NCI-H526 (cell line): ENCODE results near the gene SPSB1.
A peak's percentile ranks its signal among the peaks of the same experiment; 100 is the strongest.

Experiments
- DNase-seq, 2 experiments: peaks; one replicate each; lab custom pipeline; 2025; lab: John Stamatoyannopoulos, UW

The SPSB1 gene

DNA sequence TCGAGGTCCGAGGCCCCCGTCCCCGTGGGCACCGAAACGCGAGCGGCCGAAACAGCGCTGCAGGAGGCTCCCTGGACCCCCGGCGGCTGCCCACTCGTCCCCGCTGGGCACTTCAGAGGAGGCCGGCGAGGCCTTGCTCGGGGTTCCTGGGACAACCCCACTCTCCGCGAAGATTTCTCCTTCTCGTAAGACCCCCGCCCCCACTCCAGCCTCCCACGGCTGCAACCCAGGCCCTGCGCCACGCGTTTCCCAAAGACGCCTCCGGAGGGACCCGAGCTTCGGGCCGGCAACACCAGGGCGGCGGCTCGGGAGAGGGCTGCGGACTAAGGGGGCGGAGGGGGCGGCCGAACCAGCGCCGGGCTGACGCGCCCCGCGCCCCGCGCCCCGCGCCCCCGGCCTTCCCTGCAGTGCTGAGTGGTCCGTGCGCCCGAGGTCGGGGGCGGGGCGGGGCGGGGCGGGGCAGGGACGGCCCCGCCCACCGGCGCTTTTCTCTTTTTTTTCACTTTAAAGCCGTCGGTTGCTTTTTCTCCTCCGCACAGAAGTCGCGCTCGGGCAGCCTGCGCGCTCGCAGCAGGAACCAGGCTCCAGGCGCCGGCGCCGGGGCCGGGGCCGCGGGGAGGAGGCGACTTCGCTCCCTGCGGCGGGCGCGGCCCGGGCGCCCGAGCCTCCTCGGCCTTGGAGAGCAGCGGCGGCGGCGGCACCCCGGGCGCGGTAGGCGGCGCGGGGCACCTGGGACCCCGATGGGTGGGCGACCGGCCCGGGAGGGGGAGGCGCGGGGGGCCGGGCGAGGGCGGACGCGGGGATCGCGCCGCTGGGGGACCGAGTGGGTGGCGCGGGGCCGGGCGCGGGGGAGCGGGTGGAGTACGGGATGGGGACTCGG, at the start of gene SPSB1:
Gene SPSB1, plus strand, starts transcription at position 534 of the 880 bp plus-strand sequence. CDS start 62,998 bp downstream, outside the sequence.
- peak in 1 of 2 experiments; percentile 61 for DNase-seq

DNA sequence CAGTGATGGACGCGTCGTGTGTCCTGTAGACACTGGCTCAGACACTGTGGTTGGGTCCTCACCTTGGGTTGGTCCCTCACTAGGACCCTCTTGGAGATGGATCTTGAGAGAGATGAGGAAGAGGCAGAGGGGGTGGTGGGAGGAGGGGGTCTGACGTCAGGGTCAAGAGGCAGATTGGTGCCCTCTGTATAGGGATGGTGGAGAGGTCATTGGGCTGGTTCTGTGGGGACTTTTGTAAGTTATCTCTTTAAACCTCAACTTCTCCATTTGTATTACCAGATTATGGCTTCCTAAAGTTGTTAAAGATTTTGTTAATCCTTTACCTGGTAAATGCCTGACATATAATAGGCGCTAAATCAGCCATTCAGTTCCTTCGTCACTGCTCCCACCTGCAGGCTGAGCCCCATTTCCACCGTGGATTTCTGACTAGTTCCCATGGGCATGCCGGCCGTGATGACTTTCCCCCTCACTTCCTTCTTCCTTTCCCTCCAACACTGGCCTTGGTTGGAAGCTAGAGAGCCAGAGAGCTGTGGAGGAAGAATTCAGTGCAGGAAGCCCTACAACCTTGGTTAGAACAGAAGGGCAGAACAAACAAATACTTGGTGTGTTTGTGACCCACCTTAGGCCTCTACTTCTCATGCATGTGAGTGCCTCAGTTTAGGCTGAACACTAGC, 49.5 kb upstream of the SPSB1 start:
- DNase-seq: no peak

DNA sequence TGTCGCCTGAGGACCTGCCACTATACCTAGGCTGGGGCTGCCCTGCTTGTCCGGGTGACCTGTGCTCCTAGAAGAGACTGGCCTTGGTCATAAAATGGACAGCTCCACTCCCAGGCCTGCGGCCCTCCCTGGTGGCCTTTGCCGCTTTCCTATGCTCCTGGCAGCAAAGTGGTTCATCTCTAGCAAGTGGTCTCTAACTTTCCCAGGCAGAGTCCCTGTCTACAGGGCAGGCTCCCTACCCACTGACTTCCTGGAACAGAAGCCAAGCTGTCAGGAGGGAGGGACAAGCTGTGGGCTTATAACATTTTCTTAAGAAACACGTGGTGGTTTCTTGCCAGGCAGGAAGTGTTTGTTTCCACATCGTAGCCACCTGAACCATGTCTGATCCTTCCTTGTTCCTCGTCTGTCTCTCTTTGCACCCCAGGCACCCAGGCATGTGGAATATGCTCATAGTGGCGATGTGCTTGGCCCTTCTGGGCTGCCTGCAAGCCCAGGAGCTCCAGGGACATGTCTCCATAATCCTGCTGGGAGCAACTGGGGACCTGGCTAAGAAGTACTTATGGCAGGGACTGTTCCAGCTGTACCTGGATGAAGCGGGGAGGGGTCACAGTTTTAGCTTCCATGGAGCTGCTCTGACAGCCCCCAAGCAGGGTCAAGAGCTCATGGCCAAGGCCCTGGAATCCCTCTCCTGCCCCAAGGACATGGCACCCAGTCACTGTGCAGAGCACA, 48.0 kb upstream of the SPSB1 start:
- no peak for DNase-seq

DNA sequence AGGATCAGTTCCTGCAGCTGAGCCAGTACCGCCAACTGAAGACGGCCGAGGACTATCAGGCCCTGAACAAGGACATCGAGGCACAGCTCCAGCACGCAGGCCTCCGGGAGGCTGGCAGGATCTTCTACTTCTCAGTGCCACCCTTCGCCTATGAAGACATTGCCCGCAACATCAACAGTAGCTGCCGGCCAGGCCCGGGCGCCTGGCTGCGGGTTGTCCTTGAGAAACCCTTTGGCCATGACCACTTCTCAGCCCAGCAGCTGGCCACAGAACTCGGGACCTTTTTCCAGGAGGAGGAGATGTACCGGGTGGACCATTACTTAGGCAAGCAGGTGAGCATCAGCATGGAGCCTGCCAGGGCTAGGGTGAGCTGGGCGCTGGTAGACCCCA, 47.5 kb upstream of the SPSB1 start:
- DNase-seq: no peak

DNA sequence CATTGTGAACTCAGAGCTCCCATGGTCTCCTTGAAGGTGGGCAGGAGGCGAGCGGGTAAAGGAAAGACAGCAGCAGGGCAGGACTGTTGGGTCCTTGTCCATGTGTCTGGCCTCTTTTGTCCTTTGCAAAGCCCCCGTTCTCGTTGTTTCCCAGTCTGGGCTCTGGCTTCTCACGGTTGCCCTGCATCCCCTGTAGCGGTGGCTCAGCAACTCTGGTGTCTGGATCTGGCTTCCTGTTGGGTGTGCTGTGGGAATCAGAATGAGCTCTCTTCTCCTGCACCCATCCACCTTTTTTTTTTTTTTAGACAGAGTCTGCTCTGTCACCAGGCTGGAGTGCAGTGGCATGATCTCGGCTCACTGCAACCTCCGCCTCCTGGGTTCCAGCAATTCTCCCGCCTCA, 47.0 kb upstream of the SPSB1 start:
- DNase-seq: no peak

DNA sequence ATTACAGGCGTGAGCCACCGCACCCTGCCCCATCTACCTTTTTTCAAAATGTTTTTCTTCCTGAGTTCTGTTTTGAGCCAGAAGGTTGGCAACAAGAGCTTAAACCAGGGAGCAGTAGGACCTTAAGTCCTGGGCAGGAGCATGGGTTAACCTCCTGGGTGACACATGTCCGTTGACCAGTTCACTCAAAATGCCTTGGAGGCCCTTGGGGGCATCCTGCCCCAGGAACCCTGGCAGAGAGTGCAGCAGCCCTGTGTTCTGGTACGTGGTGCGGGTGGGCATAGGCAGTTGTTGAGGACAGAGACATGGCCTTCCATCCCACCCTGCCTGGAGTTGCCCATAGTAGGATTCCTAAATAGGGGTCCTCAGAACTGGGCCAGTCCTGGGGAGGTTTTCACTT, 46.5 kb upstream of the SPSB1 start:
- no peak for DNase-seq

DNA sequence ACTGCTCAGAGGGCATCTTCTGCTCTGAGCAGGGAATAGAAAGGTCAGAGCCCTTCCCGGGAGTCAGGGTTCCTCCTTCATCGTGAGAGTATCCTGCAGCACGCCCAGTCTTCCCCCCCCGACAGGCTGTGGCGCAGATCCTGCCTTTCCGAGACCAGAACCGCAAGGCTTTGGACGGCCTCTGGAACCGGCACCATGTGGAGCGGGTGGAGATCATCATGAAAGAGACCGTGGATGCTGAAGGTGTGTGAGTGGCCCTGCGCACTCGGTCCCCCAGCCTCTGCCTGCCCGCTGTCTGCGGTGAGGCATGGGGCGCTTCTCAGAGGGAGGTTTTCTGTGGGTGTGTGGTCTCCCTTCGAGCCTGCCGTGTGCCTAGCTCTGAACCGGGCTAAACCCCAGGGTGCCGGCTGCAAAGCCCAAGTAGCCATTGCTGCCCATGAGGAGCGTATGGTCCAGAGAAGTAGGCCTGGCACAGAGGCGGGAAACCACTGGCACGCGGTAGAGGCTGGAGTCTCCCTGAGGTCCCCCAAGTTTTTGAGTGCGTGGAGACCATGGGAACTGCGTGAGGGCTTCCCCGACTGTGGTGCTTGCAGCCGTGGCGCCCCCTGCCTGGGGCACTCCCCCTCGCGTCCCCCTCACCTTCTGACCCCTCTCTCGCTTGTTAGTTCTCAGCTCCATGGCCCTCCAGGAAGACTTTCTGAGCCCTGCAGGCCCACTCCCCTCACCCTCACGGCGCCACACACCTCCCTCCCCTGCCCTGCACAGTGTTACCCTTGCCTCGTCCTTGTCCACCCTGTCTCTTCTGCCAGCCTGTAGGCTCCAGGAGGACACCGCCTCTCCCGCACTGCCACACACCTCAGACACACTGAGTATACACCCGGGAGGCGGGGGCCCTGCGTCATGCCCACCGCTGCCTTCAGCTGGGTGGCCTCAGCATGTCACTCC, 45.6 kb upstream of the SPSB1 start:
- no peak for DNase-seq

DNA sequence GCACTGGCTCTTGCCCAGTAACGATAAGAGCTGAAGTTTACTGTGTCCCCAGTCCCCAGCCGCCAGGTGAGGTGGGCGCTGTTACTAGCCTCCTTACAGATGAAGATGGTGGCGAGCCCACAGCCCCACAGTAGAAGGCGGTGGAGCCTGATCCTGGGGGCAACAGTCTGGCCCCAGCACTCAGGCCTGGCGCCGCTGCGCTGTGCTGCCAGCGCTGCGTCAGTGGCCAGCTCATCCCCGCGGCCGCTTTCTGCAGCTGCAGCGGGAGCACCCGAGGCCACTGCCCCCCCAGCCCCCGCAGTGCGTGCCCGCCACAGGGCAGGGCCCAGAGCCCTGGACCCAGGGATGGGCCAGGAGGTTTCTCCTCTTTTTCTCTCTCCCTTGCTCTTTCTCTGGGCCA, 44.8 kb upstream of the SPSB1 start:
- DNase-seq: no peak

DNA sequence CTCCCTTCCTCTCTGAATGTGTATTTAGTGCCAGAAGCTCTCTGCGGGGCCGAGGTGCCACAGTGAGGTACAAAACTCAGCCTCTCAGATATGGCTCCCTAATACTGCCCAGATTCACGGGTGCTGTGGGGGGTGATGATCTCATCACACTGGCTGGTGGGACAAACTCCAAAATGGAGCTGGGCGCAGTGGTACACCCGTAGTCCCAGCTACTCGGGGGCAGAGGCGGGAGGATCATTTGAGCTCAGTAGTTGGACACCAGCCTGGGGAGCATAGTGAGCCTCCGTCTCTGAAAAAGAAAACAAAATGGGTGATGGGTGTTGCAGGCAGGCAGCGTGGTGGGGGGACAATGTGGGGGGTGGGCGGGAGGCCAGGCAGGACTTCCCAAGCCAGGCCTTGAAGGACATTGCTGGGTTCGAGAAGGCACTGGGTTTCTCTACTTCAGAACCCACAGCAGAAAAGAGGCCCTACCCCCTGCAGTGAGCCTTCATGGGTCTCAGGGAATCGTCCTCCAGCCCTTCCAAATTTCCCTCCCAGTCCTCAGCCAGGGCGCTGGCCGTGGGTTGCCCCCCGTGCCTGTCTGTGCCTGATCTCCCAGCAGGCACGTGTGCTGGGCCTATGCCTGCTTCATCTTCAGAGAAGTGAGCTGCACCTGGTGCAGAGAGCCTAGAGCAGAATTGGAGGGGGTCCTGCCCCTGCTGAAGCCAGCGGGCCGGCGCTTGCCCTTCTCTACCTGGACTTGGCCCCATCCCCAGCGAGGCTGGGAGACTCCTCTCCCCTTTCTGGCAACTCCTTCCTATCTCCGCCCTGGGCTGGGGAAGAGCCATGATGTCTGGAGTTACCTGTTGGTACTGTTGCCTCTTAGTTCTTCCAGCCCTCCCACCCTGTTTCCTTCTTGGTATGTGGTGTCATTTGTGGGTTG, 44.1 kb upstream of the SPSB1 start:
- no peak for DNase-seq

DNA sequence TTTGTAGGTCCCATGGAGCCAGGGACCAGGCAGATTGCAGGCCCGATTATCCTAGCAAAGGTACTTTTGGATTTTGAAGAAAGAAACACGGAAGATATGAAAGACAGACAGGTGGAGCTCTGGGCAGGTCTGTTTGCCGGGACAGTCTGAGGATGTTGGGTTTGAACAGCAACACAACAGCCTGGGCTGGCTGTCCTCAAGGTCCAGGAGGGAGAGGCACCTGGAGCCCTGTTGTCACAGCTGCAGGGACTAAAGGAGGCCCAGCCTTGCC, 43.5 kb upstream of the SPSB1 start:
- no peak for DNase-seq

DNA sequence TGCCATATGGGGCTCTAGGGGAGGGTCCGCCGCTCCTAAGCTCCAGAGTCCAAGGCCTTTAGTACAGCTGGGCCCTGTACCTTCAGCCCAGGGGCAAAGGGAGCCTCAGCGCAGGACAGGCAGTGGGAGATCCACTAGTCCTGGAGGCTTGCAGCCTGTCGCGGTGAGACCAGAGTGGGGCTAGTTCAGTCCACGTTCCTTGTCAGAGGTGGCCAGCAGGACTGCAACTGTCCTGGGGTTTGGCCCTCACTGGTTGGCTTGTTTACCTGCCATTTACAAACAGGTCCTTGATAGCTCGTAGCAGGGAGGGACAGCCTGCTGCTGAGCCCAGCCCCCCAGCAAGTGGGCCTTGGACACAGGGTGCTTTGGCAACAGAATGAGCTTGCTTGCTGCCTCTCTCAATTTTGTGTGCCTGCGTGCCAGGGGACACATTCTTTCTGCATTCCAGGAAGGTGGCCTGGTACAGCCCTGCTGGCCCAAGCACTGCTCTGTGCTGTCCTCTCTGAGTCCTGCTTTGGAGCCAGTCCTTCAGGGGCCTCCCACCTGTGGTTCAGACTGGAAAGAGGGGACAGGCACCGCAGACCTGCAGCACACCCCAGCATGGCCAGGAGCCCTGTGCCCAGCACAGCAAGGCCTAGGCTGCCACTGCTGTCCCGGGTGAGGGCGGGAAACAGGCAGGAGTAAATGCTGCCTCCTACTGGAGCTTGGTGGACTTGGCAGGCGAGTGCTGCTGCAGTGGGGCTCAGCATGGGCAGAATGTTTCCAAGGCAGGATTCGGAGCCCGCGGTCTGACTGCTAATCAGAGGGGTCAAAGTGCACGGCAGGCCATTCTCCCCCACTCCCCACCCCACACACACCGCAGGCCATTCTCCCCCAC, 42.9 kb upstream of the SPSB1 start:
- peak; percentile 19 to 68 for DNase-seq

DNA sequence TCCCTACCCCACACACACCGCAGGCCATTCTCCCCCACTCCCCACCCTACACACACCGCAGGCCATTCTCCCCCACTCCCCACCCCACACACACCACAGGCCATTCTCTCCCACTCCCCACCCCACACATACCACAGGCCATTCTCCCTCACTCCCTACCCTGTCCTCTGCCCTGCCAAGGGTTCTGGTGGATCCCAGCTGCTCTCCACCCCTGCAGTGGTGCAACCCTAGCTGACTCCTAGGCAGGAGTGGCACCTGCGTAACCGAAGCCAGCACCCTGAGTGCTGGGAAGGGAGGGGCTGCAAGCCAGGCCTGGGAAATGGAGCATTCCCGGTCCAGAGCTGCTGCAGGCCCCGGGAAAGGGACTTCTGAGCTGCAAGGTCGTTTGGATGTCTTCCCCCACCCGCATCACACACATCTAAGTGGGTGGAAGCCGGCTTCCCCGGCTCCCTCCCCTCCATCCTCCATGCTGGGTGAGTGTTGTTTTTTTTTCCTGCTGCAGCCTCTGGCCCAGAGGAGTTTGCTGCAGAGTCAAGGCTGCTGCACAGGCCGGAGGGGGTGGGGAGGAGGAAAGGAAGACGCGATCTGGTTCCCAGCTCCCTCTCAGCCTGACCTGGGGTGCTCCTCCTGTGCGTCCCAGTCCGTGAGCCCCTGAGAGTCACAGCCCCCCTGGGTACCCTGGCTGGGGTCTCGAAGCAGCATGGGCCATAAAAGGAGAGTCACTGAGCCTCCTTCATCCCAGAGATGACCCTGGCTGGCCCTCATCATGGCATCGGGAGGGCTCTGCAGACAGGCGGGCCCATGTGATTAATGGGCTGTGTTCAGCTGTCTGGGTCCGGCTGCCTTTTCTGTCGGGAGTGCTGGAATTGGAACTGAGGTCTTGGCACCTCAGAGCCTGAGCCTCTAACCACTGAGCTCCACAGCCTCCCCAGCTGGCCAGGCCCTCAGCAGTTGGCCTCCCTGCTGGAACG, 42.0 kb upstream of the SPSB1 start:
- DNase-seq: no peak

DNA sequence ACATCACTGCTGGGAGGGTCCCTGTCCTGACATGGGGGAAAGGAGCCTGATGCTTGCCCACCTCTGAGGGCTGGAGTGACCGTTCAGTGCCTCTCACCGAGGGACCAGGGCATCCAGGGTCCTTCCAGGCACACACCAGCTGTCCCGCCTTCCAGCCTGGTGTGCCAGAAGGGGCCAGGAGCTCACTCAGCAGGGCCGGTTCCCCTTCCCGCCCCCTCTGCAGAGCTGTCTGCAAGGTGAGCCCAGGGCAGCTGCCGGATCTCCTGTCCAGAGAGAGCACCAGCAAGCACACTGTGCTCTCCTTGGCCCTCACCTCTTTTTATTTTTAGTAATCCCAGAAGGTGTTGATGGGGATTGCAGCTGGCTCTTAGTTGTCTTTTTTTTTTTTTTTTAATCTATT, 41.2 kb upstream of the SPSB1 start:
- no peak for DNase-seq

DNA sequence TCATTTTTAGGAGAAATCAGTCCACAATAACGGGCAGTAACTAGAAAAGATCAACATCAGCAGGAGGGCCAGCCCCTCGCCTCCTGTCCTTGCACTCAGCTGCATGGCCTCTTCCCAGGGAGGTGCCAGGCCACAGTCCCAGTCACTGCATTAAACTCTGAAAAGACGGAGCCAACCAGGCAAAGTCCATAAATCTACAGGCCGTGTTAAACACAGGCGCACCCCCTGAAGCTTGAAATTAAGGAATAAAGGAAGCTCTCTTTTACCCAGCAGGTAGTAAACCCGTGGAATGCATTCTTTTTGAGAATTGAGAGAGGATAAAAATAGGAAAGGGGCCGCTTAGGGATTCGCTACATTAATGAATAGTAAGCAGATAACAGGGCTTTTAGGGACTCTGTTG, 39.7 kb upstream of the SPSB1 start:
- DNase-seq: no peak

DNA sequence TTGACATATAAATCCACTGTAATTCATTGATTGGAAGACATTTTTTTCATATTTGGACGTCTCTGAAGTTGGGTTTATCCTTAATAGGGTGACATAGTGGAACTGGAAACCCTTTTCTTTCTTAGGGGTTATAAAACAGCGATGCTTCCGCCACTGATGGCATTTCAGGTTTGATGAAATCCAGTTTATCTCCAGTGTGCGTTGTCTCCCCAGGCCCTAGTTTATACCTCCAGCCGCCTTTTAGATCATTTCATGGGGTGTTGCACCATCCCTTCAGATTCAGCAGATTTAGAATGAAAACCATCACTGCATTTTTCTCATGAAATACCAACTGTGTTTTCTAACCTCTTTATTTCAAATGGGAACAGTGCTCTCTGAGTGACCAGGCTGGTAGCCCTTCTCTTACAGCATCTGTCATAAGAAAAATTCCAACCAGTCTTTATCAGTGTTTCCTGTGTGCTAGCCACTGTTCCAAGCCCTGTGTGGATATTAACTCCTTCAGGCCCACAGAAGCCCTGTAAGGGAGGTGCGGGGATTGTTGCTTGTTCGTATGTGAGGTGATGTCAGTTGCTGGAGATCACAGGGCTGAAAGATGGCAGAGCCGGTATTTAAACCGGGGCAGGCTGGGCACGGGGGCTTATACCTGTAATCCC, 39.1 kb upstream of the SPSB1 start:
- no peak for DNase-seq

DNA sequence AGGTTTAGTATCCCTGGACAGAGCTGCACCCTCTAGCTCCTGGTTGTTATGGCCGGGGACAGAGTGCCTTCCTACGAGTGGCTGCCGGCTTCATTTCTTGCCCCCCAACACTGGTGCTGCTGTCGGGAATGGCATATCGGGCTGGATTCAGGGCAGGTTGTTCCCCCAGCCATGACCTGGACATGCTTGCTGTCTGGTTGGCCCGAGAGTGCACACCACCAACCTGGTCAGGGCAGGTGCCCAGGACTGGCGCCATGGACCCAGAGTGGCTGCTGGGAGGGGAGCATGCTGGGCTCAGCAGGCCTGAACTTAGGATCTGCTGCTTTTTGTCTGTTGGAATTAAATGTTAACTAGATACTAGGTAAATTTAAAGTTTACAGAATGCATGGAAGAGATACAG, 36.4 kb upstream of the SPSB1 start:
- no peak for DNase-seq

DNA sequence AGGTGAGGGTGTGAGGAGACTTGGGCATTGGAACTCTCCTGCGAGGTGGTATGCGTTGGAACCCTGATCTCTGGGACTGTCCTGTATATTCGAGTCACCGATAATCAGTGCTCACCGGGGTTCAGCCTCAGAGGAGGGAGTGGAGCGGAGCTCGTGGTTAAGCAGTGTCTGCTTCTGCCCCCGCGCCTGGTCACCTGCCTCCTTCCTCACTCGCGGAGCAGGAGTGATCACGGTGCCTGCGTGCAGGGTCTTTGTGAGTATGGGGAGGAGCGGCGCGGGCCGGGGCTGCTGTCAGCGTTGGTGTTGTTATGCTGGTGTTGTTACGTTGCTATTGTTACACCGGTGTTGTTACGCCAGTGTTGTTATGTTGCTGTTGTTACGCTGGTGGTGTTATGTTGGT, 34.8 kb upstream of the SPSB1 start:
- DNase-seq: no peak

DNA sequence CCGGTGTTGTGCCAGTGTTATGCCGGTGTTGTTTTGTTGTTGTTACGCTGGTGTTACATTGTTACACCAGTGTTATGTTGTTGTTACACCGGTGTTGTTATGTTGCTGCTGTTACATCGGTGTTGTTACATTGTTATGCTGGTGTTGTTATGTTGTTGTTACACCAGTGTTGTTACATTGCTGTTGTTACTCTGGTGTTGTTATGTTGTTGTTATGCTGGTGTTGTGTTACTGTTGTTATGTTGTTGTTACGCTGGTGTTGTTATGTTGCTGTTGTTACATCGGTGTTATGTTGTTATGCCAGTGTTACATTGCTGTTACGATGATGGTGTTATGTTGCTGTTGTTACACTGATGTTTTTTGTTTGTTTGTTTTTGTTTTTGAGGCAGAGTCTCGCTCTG, 34.1 kb upstream of the SPSB1 start:
- no peak for DNase-seq
